CD4-positive, alpha-beta T cell treated with Interferon gamma for 1 hour (primary cell): ENCODE results near the gene TBC1D22A.

ENCODE experiments used
- DNase-seq: peaks from one replicate; pipeline ENCODE4 v3.0.0-alpha.2; 2020

The TBC1D22A gene

GRCh38 chr22:46753360-46753759, 9.1 kb upstream of the TBC1D22A start:
- DNase-seq: no peak

DNA sequence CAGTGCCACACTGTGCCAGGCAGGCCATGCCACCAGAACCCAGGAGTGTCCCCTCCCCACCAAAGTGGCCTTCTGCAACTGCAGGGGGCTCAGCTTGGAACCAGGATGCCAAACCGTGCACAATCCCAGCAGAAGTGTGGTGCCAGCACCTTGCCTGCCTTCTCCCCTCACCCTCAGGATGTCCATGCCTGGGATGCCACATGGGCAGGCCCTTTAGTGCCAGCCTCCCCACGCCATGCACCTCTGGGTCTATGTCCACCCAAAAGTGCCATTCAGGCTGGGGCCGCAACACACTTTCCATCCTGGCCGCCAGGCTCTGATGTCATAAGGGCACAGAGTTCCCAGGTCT, 8.7 kb upstream of the TBC1D22A start:
- no peak for DNase-seq

- DNase-seq: peak; percentile 82
Measured at GRCh38 chr22:46754110-46754799, 8.2 kb upstream of the TBC1D22A start.

GRCh38 chr22:46754826-46755225, 7.6 kb upstream of the TBC1D22A start:
- no peak for DNase-seq

DNA sequence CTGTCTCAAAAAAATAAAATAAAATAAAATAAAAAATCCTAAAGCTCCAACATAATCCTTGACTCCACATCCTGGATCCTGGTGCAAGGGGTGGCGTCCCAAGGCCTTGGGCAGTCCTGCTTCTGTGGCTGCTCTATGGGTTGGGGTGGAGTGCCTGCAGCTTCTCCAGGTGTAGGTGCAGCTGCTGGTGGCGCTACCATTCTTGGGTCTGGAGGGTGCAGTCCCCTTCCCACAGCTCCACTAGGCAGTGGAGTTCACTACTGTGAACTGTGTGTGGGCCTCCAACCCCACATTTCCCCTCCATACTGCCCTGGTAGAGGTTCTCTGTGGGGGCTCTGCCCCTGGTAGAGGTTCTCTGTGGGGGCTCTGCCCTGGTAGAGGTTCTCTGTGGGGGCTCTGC, 6.9 kb upstream of the TBC1D22A start:
- DNase-seq: no peak

- DNase-seq: no peak
Measured at GRCh38 chr22:46756097-46756496, 6.4 kb upstream of the TBC1D22A start.

DNA sequence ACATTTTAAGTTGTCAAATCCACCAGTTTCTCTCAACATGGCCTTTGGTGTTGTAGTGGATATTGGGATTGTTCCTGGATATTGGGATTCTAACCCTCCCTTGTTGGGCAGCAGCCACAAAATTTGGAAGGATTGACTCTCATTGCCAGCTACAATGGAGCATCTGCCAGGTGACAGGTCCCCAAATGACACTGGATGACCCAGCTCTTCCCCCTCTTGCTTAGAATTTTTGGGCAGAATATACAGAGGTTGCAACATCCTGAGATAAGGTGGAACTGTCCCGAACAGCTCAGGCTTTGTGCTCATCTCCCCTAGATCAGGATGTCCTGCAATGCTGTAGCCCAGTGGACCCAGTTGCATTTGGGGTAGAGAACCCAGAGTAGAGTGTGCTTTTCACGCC, 5.3 kb upstream of the TBC1D22A start:
- DNase-seq: no peak

DNA sequence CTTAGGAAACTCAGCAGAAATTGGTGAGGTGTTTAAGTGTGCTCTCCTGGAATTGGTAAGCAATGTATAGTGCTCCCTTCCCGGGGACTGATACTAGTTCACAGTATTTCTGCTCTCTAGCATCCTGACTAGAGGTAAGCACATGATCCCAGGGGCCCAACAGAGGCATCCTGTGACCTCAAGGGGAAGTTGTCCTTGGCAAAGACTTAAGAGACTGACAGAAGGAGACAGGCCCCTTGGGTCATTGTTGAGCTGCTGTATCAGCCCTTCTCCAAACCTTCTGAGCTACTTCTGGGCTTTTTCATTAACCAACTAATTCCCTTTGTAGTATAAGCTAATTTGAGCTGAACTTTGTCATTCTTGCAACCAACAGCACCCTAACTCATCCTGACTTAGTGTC, 4.3 kb upstream of the TBC1D22A start:
- no peak for DNase-seq

- DNase-seq: peak; percentile 53
Measured at GRCh38 chr22:46758867-46759290, 3.6 kb upstream of the TBC1D22A start.

GRCh38 chr22:46761017-46761416, 1.4 kb upstream of the TBC1D22A start:
- no peak for DNase-seq

DNA sequence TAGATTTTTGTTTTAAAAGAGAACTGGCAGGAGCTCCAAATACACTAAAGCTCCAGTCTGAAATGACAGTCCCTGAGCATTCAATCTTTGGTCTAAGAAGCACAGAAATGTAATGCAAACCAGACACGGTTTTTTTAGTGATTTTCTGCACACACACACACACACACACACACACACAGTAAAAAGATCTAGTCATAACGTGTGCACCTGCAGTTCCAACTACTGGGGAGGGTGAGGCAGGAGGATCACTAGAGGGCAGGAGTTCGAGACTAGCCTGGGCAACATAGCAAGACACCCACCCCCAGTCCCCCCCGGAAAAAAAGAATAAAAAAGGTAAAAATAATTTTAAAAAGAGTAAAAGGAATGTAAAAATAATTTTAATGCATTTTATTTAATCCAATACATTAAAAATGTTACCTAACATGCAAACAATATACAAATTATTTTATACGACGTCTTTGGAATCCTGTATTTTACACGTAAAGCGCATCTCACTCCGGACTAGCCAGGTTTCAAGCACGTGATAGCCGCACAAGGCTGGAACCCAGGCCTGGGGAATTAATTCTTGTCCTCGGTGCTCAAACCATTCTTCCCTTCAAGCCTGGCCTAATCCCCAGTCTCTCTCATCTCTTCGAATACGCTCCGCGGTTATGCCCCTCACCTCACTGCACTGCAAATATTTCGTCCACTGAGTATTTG, 762 bp upstream of the TBC1D22A start:
- no peak for DNase-seq

DNA sequence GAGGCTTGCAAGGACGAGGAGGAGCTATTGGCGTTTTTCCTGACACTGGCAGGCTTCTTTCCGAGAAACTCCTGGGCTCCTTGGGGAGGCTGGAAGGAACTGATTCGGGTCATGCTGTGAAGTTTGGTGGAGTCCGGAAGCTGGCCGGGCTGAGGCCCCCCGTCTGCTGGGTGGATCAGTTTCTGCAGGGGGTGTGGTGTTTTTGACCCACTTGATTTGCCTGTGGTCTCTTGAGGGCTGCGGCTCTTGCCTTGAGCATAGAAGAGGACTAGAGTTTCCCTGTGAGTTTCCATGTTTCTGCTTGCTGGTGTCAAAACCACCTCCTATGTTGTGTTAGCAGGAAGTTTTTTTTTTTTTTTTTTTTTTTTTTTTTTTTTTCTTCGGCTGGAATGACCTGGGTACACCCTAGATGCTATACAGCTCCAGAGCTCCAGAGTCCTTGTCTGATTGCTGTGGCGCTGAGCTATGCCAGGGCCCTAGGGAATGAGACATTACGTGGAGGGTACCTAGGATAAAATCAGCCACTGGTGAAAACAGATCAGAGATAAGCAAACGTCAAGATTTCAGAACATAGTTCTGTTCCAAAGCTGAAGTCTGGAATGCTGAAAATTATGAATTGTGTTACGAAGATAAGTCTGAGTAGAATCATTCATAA, 728 bp downstream of the TBC1D22A start:
- peak; percentile 64 for DNase-seq

DNA sequence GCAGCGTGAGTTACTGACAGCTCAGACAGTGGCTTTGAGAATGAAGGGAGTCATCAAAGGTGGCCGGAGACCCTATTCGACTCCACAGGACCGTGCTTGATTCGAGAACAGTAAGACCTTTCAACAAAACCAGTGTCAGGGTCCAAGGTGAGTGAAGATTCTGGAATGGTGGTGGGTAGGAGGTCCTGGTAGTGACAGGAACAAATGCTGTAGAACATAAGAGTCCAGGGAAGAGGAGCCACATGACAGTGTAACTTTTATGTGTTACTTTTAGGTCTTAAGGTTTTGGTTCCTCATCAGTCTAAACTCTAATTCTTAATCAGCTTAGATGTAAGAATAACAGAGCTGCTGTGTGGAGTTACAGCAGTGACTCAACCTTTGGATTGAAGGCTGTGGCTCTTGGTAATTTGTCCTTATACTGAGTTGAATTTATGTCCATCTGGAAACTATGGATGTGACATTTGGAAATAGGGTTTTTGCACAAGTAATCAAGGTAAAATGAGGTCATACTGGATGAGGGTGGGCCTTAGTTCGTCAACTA, 1.8 kb downstream of the TBC1D22A start:
- no peak for DNase-seq

- DNase-seq: no peak
Measured at GRCh38 chr22:46764779-46765485, 2.5 kb downstream of the TBC1D22A start.

DNA sequence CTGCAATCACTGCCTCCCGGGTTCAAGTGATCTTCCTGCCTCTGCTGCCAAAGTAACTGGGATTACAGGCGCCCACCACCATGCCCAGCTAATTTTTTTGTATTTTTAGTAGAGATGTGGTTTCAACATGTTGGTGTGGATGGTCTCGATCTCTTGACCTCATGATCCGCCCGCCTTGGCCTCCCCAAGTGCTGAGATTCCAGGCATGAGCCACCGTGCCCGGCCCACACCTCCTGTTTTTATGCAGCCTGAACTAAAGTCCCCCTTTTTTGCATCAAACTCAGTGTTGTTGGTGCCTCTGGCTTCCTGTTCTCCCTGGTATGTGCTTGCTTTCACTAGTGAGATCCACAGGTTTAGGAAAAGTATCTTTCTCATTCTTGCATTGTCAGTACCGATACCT, 4.2 kb downstream of the TBC1D22A start:
- DNase-seq: no peak

- no peak for DNase-seq
Measured at GRCh38 chr22:46767249-46767985, 5.0 kb downstream of the TBC1D22A start.

GRCh38 chr22:46769191-46769675, 6.8 kb downstream of the TBC1D22A start:
- DNase-seq: peak; percentile 32

GRCh38 chr22:46769706-46770105, 7.3 kb downstream of the TBC1D22A start:
- no peak for DNase-seq

- no peak for DNase-seq
Measured at GRCh38 chr22:46770151-46770641, 7.7 kb downstream of the TBC1D22A start.

DNA sequence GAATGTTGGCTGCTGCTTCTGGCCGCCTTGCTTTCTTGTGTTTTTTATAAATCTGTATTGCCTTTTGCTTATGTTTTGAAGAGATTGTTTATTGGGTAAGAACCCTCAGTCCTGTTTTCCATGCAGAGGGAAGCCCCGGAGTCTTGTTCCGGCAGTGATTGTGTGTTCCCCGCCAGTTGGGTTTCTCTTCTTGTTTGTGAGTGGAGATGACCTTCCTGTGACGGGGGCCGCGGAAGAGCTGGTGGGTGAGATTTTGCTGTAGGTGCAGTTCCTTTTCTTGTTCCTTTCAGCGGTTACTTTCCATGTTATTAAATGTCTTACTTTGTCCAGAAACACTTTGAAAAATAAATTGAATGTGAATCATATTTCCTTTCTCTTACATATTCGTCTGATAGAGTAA, 8.3 kb downstream of the TBC1D22A start:
- peak; percentile 50 for DNase-seq

- no peak for DNase-seq
Measured at GRCh38 chr22:46773076-46773475, 10.6 kb downstream of the TBC1D22A start.
